NCI-H774 (cell line): ENCODE data around the gene COPS6.

Experiments
- DNase-seq: peaks from one replicate; lab custom pipeline; 2025; lab: John Stamatoyannopoulos, UW

COPS6 gene

GRCh38 chr7:100102950-100103840 is 14.4 kb downstream of the COPS6 start:
- no peak for DNase-seq

DNA sequence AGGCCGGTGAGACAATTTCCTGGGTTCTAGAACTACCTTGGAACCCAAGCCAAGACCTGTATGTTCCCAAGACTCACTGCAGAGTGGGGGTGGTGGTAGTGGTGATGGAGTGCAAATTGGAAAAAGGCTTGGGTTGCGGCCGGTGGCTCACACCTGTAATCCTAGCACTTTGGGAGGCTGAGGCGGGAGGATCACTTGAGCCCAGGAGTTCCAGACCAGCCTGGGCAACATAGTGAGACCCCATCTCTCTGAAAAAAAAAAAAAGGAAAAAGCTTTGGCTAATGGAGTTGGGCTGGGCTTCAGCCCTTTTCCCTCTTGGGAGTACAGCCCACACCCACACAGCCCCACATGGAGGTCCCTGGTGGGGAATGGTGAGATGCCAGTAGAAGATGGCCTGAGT is 16.8 kb downstream of the COPS6 start:
- no peak for DNase-seq

DNA sequence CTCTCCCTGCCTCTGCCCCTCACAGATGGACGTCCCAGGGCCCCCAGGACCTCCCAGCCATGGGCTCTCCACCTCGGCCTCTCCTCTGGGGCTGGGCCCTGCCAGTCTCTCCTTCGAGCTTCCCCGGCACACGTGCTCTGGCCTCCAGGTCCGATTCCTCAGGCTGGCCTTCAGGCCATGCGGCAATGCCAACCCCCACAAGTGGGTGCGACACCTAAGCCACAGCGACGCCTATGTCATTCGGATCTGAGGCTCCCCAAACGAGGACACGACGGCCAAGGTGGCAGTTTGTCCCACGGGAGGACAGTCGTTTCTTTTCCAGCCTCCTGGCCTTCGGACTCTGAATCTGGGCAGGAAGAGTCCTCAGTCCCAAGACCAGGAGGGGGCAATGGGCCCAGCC is 17.9 kb downstream of the COPS6 start:
- no peak for DNase-seq

- DNase-seq: no peak
Observed at GRCh38 chr7:100107125-100107737, 18.5 kb downstream of the COPS6 start.

DNA sequence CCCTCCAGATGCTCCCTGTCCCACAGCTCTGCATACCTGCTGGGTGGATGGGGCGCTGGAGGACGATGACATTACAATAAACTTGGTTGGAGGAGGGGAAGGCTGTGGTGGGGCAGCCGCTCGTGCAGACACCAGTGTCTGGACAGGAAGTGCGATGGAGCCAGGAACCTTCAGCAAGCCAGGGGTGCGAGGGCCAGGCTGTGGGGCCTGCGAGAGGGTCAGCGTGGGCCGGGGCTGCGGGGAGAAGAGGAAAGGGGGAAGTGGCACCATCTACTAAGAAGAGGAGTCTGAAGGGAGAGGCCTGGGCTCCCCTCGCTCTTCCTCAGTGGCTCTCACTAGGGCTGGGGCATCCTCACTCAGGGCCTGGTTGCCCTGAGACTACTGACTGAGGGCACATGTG is 19.1 kb downstream of the COPS6 start:
- no peak for DNase-seq

DNA sequence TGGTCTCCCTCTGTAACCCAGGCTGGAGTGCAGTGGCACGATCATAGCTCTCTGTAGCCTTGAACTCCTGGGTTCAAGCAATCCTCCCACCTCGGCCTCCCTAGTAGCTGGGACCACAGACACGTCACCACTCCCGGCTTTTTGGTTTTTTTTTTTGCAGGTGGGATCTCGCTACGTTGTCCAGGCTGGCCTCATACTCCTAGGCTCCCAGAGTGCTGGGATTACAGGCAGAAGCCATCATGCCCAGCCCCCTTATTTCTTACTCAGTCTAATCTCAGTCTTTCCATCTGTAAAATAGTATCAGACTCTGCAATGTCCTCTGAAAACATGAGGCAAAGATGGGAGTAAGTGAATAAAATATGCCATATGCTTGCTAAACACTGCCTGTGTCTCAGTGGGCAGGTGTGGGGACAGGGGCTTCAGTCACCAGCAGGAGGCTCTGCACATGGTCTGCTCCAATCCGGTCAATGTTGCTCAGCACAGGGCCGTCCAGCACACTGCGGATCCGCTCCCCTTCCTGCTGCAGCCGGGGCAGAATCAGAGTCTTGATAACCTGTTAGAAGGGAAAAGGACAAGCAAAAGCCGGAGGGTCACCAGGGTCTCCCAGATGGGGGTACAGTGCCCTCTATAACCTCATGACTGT is 20.9 kb downstream of the COPS6 start:
- no peak for DNase-seq

DNA sequence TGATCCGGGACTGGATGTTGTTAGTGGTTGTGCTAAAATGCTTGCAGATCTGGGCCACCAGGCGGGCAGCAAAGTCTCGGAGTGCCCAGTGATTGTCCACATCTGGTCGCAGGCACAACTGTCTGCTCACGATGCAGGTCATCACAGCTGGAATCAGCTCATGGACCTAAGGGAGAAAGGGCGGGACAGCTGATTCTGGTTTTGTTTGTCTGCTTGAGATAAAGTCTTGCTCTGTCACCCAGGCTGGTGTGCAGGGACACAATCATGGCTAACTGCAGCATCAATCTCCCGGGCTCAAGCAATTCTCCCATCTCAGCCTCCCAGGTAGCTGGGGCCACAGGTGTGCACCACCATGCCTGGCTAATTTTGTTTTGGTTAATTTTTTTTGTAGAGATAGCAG is 22.4 kb downstream of the COPS6 start:
- DNase-seq: no peak

DNA sequence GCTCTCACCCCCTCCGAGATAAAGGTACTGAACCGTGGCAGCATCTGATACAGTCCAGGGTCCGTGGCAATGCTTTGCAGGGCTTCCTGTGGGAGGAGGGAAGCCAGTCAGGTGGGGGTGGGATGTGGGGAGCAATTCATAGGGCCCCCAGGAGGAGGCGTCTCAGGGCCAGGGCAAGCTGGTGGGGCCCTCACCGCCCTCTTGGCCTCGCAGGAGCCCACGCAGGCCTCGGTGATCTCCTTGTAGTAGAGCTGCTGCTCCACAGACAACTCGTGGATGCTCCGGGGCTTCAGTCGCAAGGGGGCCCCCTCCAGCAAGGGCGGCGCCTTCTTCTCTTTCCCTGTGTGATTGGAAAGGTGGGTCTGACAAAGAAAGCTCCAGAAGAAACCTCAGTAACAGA is 23.1 kb downstream of the COPS6 start:
- DNase-seq: no peak

DNA sequence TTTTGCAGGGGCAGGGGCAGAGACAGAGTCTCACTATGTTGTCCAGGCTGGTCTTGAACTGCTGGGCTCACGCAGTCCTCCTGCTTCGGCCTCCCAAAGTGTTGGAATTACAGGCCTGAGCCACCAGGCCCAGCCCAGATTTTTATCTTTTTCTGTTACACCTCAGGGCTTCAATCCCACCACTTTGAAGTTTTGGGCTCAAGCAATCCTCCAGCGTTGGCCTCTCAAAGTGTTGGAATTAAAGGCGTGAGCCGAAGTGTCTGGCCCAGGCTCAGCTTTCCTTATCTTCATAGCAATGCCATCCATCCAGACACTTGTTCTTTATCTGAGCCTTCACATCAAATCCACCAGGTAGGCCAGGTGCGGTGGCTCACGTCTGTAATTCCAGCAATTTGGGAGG is 26.3 kb downstream of the COPS6 start:
- DNase-seq: no peak

DNA sequence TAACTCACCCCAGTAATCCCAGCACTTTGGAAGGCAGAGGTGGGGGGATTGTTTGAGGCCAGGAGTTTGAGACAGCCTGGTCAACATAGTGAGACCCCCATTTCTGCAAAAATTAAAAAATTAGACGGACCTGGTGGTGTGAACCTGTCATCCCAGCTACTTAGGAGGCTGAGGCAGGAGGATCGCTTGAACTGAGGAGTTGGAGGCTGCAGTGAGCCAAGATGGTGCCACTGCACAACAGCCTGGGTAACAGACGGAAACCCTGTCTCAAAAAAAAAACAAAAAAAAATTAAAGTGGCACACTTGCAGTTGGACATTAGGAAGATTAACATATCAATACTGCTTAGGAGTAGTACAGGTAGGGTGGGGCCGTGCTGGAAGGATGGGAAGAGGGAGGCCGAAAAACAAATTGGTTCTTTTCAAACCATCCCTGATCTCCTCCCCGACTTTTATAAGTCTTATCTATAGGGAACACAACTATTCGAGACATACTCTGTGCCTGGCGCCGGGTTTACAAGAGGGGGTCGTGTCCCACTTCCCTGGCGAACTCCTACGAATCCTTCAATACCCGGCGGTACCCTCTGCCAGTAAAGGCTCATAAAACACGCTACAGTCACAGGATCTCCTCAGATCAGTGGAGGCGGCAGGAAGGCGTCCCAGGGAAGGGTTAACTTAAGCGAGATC is 29.8 kb downstream of the COPS6 start:
- DNase-seq: no peak

- peak; percentile 91 for DNase-seq
Observed at GRCh38 chr7:100119072-100119969, 30.6 kb downstream of the COPS6 start, which contains the start of the genes CNPY4 and TAF6. Gene CNPY4 (plus strand): TSS chr7:100119634. CDS start chr7:100119745, 111 bp downstream. Gene TAF6 (minus strand): TSS chr7:100119358. CDS start chr7:100114209, 5,149 bp downstream.

GRCh38 chr7:100119970-100120732 is 31.4 kb downstream of the COPS6 start:
- DNase-seq: no peak

- DNase-seq: no peak
Observed at GRCh38 chr7:100120733-100121036, 31.9 kb downstream of the COPS6 start.

DNA sequence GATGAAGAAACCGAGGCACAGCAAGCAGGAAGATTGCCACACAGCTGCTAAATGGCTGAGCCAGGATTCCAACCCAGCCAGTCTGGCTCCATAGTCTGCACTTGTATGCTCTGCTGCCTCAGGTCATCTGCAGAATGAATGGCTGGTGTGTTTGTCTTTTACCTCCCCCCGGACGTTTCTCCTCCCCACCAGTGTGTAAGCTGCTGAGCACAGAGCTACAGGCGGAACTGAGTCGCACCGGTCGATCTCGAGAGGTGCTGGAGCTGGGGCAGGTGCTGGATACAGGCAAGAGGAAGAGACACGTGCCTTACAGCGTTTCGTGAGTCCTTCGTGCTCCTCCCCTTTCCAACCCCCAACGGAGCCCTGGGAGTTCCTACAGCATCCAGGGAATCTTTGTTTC is 33.3 kb downstream of the COPS6 start:
- peak; percentile 91 for DNase-seq

DNA sequence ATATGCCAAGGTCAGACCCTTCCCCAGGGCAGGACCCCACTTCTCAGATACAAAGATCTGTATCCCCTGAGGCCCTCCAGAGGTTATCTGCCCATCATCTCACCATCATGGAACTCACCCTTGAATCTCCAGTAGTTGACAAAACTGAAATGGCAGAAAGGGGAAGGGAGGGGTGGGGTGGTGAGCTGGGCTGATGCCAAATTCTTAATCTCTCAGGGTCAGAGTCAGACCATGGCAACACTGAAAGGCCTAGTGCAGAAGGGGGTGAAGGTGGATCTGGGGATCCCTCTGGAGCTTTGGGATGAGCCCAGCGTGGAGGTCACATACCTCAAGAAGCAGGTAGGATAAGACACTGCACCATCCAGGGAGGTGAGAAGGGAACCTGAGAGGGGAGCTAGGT is 33.8 kb downstream of the COPS6 start:
- DNase-seq: no peak

DNA sequence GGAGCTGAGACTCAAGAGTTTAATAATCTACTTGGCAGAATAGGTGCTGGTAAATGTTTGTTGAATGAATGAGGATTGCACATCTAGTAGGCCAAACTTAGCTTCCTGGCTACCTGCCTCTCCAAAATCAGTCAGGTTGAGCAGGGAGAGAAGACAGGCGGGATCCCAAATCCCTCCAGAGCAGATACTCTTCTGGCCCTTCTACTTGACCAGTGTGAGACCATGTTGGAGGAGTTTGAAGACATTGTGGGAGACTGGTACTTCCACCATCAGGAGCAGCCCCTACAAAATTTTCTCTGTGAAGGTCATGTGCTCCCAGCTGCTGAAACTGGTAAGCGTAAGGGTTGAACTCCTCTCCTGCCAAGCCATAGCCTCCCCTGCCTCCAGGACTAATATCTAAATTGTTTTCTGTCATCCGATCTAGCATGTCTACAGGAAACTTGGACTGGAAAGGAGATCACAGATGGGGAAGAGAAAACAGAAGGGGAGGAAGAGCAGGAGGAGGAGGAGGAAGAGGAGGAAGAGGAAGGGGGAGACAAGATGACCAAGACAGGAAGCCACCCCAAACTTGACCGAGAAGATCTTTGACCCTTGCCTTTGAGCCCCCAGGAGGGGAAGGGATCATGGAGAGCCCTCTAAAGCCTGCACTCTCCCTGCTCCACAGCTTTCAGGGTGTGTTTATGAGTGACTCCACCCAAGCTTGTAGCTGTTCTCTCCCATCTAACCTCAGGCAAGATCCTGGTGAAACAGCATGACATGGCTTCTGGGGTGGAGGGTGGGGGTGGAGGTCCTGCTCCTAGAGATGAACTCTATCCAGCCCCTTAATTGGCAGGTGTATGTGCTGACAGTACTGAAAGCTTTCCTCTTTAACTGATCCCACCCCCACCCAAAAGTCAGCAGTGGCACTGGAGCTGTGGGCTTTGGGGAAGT is 35.8 kb downstream of the COPS6 start:
- no peak for DNase-seq

GRCh38 chr7:100126239-100126930 is 37.6 kb downstream of the COPS6 start:
- DNase-seq: no peak

DNA sequence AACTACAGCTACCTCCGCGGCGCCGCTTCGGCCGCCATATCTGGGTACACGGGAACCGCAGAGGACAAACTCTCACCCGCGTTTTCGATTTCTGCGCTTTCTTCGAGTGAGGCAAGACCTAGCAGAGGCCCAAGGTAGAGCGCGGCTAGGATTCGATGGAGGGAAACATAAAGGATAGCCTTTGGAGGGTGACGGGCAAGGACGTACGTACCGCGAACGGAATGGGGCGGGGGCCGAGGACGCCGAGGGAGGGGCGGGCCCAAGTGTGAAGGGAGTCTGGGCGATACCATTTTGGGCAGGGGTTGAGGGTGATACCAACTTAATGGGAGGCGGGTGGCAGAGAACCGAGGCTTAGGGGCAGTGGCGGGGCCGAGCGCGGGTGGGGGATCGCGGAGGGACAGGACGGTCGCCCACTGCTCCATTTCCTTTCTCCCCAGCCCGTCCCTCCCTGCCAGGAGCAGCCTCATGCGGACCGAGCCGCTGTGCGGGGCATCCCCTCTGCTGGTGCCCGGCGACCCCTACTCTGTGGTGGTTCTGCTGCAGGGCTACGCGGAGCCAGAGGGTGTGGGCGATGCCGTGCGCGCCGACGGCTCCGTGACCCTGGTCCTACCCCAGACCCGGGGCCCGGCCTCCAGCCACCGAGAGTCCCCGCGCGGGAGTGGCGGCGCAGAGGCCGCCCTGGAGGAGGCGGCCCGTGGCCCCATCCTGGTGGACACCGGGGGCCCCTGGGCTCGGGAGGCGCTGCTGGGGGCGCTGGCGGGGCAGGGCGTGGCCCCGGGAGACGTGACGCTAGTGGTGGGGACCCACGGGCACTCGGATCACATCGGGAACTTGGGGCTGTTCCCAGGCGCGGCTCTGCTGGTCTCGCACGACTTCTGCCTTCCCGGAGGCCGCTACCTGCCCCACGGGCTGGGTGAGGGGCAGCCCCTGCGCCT is 38.4 kb downstream of the COPS6 start, which contains the start of gene MBLAC1:
Gene MBLAC1, plus strand, starts transcription at position 37 of the 935 bp plus-strand sequence. Its CDS starts 429 bp downstream, at position 466.
- DNase-seq: peak; percentile 88
